HG02763 (cell line): ENCODE data around the gene TEX50.
"Not testable (repeated sequence)": the region's sequence is repeated elsewhere in the genome, so short reads cannot be mapped to it uniquely, and the experiment has no call there.

Experiments
- ATAC-seq: cut with Tn5 transposase; IDR thresholded peaks from one replicate; pipeline ENCODE4 v1.9.1; 2021; ENCODE audit warnings: mild to moderate bottlenecking, moderate library complexity; ENCODE audit not compliant: unreplicated experiment

Gene TEX50

DNA sequence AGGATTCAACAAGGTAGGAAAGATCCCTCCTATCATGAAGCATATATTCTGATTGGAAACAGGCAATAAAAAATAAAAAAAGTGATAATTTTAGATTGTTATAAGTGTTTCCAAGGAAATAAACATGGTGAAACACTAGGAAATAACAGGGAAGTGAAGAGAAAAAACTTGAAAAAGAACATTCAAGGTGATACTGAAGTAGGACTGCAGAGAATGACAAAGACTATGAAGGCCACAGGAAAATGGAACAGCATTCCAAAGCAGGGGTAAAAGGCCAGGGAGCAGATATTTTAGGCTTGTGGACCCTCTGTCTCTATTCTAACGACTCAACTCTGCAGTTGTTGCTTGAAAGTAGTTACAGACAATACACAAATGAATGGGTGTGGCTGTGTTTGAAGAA, 26.6 kb downstream of the TEX50 start:
- no peak for ATAC-seq

- ATAC-seq = no peak
Measured at GRCh38 chr1:173663159-173663558, 28.0 kb downstream of the TEX50 start.

DNA sequence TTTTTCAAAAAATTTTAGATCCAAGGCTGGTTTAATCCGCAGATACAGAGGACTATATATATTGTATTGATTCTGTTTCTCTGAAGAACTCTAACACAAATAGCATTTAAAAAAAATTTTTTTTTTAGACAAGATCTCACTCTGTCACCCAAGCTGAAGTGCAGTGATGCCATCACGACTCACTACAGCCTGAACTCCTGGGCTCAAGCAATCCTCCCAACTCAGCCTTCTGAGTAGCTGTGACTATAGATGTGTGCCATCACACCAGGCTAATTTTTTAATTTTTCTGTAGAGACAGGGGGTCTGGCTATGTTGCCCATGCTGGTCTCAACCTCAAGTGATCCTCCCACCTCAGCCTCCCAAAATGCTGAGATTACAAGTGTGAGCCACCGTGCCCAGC, 31.5 kb downstream of the TEX50 start:
- ATAC-seq = no peak

GRCh38 chr1:173669491-173669941, 34.4 kb downstream of the TEX50 start, which contains the start of gene ANKRD45:
ANKRD45 (minus strand) TSS chr1:173669851; CDS start chr1:173659418, 10,433 bp downstream.
- ATAC-seq = no peak

DNA sequence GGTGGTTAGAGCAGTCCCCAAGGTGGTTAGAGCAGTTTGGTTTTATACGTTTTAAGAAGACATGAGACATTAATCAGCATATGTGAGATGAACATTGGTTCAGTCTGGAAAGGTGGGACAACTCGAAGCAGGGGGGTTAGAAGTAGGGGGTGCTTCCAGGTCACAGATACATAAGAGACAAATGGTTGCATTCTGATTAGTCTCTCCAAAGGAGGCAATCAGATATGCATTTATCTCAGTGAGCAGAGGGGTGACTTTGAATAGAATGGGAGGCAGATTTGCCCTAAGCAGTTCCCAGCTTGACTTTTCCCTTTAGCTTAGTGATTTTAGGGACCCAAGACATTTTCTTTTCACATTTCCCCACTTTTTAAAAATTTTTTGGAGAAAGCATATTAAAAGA, 39.4 kb downstream of the TEX50 start:
- ATAC-seq = not testable (repeated sequence)

- ATAC-seq = not testable (repeated sequence)
Measured at GRCh38 chr1:173680152-173680551, 45.0 kb downstream of the TEX50 start.

DNA sequence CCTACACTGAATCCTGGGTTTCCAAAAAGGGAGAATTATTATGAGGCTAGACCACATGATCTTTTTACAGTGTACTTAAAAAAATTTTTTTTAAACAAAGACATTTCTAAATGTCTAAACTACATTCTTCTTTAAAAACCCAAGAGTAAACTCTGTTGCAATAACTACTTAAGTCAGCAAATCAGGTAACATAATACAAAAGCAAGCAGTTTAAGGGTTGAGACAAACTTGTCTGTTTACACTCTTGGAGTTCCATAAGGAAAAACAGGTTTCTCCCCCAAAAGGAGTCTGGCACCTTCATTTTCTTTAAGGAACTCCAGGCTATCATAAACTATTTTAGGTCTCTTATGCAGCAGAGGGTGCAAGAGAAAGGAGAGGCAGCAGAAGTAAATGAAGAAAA, 47.0 kb downstream of the TEX50 start:
- no peak for ATAC-seq

DNA sequence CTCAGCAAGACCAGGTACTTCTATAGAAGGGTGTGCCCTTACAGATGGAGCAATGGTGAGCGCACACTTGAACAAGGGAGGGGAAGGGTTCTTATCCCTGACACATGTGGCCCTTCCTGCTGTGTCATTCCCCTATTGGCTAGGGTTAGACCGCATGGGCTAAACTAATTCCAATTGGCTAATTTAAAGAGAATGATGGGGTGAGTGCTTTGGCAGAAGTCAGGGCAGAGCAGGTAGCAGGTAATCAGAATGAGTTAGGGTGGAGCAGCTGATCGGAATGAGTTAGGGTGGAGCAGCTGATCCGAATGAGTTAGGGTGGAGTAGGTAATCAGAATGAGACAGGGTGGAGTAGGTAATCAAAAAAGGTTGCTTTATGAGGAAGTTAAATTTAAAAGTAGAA, 48.7 kb downstream of the TEX50 start:
- not testable (repeated sequence) for ATAC-seq

DNA sequence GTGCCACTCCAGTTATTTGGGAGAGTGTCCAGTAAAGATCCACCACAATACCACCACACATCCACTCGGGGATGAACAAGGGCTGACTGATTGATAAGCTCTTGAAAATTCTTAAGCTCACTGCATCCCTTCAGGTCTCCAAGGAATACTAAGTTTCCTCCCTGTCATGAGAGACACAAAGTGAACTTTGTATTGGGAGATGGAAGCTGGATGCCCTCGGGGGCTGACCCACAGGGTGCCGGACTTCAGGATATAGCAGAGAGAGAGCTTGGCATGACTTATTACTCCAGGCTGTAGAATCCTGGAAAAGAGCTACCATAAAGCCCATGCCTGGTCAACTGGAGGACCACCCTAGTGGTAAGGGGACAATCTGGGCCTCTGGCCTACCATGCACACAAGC, 50.0 kb downstream of the TEX50 start:
- not testable (repeated sequence) for ATAC-seq
